Uterus (tissue), 2 donors: ENCODE results near the gene DRG2.

Experiments
- POLR2A ChIP-seq, 2 donors: fragments of 450-650 bp; IDR thresholded peaks; one replicate each; pipeline ENCODE4 v1.6.1; 2016; ENCODE audit warnings: antibody characterized with exemption in 2 of 2, mild to moderate bottlenecking in 1 of 2, moderate library complexity in 1 of 2
- TF ChIP-seq, protein P1 (sequence below), 4 experiments: fragments of 200-600 bp in 2 of 4; fragments of 450-650 bp in 2 of 4; sonication (generic) in 2 of 4; IDR thresholded peaks; one replicate each; pipeline ENCODE4 v1.5.1; 2016 to 2019; ENCODE audit warnings: antibody characterized with exemption in 4 of 4, mild to moderate bottlenecking in 2 of 4, moderate library complexity in 1 of 4

DNA sequence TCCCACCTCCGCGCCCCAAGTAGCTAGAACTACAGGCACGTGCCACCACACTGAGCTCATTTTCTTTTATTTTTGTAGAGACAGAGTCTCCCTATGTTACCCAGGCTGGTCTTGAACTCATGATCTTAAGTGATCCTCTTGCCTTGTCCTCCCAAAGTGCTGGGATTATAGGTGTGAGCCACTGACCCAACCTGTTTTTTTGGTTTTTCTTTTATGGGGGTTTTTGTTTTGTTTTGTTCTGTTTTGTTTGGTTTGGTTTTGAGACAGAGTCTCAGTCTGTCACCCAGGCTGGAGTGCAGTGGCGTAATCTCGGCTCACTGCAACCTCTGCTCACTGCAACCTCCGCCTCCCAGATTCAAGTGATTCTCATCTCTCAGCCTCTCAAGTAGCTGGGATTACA, 32.2 kb upstream of the DRG2 start:
- TF ChIP-seq, protein P1, sequence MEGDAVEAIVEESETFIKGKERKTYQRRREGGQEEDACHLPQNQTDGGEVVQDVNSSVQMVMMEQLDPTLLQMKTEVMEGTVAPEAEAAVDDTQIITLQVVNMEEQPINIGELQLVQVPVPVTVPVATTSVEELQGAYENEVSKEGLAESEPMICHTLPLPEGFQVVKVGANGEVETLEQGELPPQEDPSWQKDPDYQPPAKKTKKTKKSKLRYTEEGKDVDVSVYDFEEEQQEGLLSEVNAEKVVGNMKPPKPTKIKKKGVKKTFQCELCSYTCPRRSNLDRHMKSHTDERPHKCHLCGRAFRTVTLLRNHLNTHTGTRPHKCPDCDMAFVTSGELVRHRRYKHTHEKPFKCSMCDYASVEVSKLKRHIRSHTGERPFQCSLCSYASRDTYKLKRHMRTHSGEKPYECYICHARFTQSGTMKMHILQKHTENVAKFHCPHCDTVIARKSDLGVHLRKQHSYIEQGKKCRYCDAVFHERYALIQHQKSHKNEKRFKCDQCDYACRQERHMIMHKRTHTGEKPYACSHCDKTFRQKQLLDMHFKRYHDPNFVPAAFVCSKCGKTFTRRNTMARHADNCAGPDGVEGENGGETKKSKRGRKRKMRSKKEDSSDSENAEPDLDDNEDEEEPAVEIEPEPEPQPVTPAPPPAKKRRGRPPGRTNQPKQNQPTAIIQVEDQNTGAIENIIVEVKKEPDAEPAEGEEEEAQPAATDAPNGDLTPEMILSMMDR (IDR thresholded peaks at IDR 0.05): no peak
- no peak for TF ChIP-seq POLR2A (IDR thresholded peaks at IDR 0.05)
